ENCODE measurements around the gene SERTAD1. TPM values are rescaled to one million over a fixed set of nuclear protein-coding genes. Genes with fewer than 3 reads are reported as not detected.

The SERTAD1 gene
- total and polyA plus RNA-seq, 9 donors, result 2.3 to 15.2 (median 11.1) TPM

DNA sequence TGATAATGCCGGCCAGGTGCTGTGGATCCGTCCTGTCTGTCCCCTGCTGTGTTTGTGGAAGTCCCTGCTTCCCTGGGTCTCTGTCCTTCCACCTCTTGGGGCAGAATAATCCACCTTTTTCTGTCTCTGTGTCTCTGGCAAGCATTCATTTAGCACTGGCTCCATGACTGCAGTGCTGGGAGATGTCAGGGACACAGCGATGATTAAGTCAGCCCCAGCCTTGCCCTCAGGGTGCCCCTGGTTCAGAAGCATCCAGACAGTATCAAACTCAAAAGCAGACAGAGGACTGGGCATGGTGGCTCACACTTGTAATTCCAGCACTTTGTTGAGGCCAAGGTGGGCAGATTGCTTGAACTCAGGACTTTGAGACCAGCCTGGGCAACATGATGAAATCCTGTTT, 37.3 kb downstream of the SERTAD1 start:
- H3K27ac ChIP-seq, result no peak overlapping the region
- no peaks in the 10 kb centered on the region for H3K9me3 ChIP-seq
- H3K27me3 ChIP-seq, result no peaks in the 10 kb centered on the region
- DNase-seq, result no peak
- intact Hi-C loops (cut with DNase I), result no loop called here
- TF ChIP-seq, protein P1, sequence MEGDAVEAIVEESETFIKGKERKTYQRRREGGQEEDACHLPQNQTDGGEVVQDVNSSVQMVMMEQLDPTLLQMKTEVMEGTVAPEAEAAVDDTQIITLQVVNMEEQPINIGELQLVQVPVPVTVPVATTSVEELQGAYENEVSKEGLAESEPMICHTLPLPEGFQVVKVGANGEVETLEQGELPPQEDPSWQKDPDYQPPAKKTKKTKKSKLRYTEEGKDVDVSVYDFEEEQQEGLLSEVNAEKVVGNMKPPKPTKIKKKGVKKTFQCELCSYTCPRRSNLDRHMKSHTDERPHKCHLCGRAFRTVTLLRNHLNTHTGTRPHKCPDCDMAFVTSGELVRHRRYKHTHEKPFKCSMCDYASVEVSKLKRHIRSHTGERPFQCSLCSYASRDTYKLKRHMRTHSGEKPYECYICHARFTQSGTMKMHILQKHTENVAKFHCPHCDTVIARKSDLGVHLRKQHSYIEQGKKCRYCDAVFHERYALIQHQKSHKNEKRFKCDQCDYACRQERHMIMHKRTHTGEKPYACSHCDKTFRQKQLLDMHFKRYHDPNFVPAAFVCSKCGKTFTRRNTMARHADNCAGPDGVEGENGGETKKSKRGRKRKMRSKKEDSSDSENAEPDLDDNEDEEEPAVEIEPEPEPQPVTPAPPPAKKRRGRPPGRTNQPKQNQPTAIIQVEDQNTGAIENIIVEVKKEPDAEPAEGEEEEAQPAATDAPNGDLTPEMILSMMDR (IDR thresholded peaks at IDR 0.05), result no peak
- TF ChIP-seq POLR2A (IDR thresholded peaks at IDR 0.05), result no peak
- TF ChIP-seq EP300 (IDR thresholded peaks at IDR 0.05), result no peak
- H3K4me1 ChIP-seq (ENCODE audit: insufficient read depth), result peaks cover 2% of the 10 kb centered on the region
- no peak overlapping the region for H3K4me3 ChIP-seq
- 71 to 88% (median 78%) methylated on average over 3 of the region's 3 CpGs for WGBS, 3 donors
- H3K36me3 ChIP-seq, result no peaks in the 10 kb centered on the region

DNA sequence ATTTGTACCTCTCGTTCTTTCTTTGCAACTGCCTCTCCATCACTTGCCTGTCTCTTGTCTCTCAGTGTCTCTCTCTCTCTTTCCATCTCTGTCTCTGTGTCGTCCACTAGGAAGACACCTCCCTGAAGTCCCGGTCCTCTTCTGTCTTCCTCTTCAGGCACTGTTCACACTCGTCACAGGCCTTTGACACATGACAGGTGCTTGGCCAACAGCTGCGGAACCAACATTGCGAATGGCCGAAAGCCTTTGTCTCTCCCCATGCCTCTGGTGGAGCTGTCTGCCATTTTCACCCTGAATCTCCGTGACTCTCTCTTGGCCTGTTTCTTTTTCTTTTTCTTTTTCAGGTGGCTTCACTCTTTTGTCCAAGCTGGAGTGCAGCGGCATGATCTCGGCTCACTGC, 38.6 kb downstream of the SERTAD1 start:
- no peaks in the 10 kb centered on the region for H3K36me3 ChIP-seq
- 90 to 93% (median 91%) methylated on average over 10 of the region's 10 CpGs for WGBS, 3 donors
- TF ChIP-seq POLR2A (IDR thresholded peaks at IDR 0.05), result no peak
- TF ChIP-seq, protein P1 (IDR thresholded peaks at IDR 0.05), result no peak
- no peak for TF ChIP-seq EP300 (IDR thresholded peaks at IDR 0.05)
- H3K4me3 ChIP-seq, result no peak overlapping the region
- no peak for DNase-seq
- H3K27ac ChIP-seq, result no peak overlapping the region
- H3K9me3 ChIP-seq, result no peaks in the 10 kb centered on the region
- H3K27me3 ChIP-seq, result no peaks in the 10 kb centered on the region
- intact Hi-C loops (cut with DNase I), result no loop called here
- H3K4me1 ChIP-seq (ENCODE audit: insufficient read depth), result no peaks in the 10 kb centered on the region

DNA sequence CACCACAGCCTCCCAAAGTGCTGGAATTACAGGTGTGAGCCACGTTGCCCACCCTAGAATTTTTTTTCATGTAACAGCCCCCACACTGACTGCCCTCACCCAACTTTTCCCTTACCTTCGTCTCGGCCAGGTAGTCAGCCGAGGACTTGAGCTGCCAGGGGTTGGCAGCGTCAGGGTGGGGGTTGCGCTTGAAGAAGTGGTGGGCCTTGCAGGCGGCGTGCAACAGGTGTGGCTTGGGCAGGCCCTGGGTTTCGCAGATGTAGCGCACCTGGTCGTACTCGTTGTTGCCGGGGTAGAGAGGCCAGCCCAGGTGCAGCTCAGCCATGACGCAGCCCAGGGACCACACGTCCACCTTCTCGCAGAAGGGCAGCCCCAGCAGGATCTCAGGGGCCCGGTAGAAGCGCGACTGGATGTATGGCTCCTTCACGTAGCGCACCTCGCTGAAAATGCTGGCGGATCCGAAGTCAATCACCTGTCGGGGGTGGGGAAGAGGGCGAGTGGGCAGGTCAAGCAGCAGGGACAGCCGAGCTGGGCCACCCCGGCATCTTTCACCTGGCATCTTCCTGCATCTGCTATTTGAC, 42.0 kb downstream of the SERTAD1 start:
- WGBS, 3 donors, result 81 to 86% (median 85%) methylated on average over 28 of the region's 28 CpGs
- DNase-seq, result no peak
- TF ChIP-seq EP300 (IDR thresholded peaks at IDR 0.05) (no peak), POLR2A (IDR thresholded peaks at IDR 0.05) (no peak)
- TF ChIP-seq, protein P1 (IDR thresholded peaks at IDR 0.05), result no peak
- Histone ChIP-seq H3K27ac (no peak overlapping the region), H3K27me3 (no peaks in the 10 kb centered on the region), H3K36me3 (no peaks in the 10 kb centered on the region), H3K4me3 (no peak overlapping the region), H3K9me3 (no peaks in the 10 kb centered on the region), H3K4me1 (ENCODE audit: insufficient read depth) (no peaks in the 10 kb centered on the region)
- intact Hi-C loops (cut with DNase I), result no loop called here

DNA sequence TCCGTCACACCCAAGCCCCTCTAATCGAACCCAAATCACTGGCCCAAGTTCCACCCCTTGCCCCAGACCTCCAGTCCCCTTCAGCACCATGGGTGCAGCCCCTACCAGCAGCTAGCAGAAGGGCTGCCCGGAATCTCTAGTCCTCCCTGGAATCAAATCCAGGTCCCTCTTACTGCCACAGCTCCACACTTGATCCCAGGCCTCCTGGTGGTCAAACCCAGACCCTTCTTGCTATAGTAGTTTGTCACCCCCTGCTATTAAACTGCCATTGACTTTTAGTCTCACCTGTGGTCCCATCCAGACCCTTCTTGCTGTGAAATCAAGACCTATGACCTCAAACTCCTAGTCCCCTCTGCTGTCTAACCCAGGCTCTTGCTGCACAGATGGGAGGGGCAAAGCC, 44.5 kb downstream of the SERTAD1 start:
- DNase-seq, result no peak
- no peak for TF ChIP-seq EP300 (IDR thresholded peaks at IDR 0.05)
- TF ChIP-seq, protein P1 (IDR thresholded peaks at IDR 0.05), result no peak
- TF ChIP-seq POLR2A (IDR thresholded peaks at IDR 0.05), result no peak
- H3K9me3 ChIP-seq, result no peaks in the 10 kb centered on the region
- no peaks in the 10 kb centered on the region for H3K27me3 ChIP-seq
- H3K27ac ChIP-seq, result no peak overlapping the region
- 80 to 85% (median 81%) methylated on average over 3 of the region's 3 CpGs for WGBS, 3 donors
- H3K4me1 ChIP-seq (ENCODE audit: insufficient read depth), result no peaks in the 10 kb centered on the region
- H3K36me3 ChIP-seq, result no peaks in the 10 kb centered on the region
- no peak overlapping the region for H3K4me3 ChIP-seq
- intact Hi-C loops (cut with DNase I), result no loop called here
